GM12878 (cell line): ENCODE data around the gene PCDHGB1.
"Not testable (repeated sequence)": the region's sequence is repeated elsewhere in the genome, so short reads cannot be mapped to it uniquely, and the experiment has no call there.

Source experiments
- CTCF ChIP-seq, 3 experiments: IDR thresholded peaks in 2 of 3; conservative IDR thresholded peaks in 1 of 3; 2 replicates each; pipeline ENCODE4 v1.5.1; 2011; ENCODE audit warnings: low read depth in 3 of 3, low read length in 3 of 3, mild to moderate bottlenecking in 3 of 3, control low read depth in 2 of 3, moderate library complexity in 2 of 3, inconsistent platforms in 1 of 3, mixed read lengths in 1 of 3; ENCODE audit not compliant: control insufficient read depth in 2 of 3, insufficient read depth in 1 of 3; ENCODE audit errors: extremely low read depth in 1 of 3
- EP300 ChIP-seq, 2 experiments: fragments of 150-350 bp in 1 of 2; IDR thresholded peaks; 2 replicates each; pipeline ENCODE4 v1.6.1; 2011 to 2012; ENCODE audit warnings: low read depth in 2 of 2, low read length in 2 of 2, borderline replicate concordance in 1 of 2, improper control_type of control experiment in 1 of 2, inconsistent platforms in 1 of 2; ENCODE audit not compliant: control insufficient read depth in 1 of 2
- HDAC6 ChIP-seq: fragments of 200-600 bp; sonication (generic); IDR thresholded peaks from one replicate; pipeline ENCODE4 v1.8.0; 2017; ENCODE audit warnings: antibody characterized with exemption; ENCODE audit not compliant: unreplicated experiment
- SP1 ChIP-seq: IDR thresholded peaks from one replicate; pipeline ENCODE4 v1.6.1; 2011; ENCODE audit warnings: low read depth, low read length
- SUZ12 ChIP-seq: fragments of 200-600 bp; sonication (generic); IDR thresholded peaks from one replicate; pipeline ENCODE4 v1.6.1; 2018; ENCODE audit warnings: antibody characterized with exemption, mild to moderate bottlenecking; ENCODE audit not compliant: unreplicated experiment
- TF ChIP-seq, protein P1 (sequence below): IDR thresholded peaks from 2 replicates; pipeline ENCODE4 v1.6.1; 2012; ENCODE audit warnings: low read depth, low read length, improper control_type of control experiment

DNA sequence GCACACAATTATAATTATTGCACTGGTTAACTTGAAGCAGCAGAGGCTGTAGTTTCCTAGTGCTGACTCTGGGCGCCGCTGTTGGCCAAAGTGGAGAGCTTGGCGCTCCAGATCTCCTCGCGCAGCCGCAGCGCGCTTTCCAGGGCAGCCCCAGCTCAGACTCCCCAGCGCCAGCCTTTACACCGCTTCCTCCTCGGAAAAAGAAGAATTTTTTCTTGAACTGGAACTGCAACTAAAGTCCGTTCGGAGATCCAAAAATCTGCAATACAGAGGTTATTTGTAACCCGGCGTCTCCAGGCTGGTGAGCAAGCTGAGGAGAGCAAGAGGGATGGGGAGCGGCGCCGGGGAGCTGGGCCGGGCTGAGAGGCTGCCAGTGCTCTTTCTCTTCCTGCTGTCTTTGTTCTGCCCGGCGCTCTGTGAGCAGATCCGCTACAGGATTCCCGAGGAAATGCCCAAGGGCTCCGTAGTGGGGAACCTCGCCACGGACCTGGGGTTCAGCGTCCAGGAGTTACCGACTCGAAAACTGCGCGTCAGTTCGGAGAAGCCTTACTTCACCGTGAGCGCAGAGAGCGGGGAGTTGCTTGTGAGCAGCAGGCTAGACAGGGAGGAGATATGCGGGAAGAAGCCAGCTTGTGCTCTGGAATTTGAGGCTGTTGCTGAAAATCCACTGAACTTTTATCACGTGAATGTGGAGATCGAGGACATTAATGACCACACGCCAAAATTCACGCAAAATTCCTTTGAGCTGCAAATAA is 37.8 kb downstream of the PCDHGB1 start, which contains the start of gene PCDHGB4:
- TF ChIP-seq SP1; EP300 (IDR thresholded peaks at IDR 0.05; ENCODE audit: borderline replicate concordance in 1 of 2, control insufficient read depth in 1 of 2, low read depth in 2 of 2, low read length in 2 of 2); SUZ12; HDAC6: not testable (repeated sequence)
- peak; percentile 35 to 40 (median 39); a peak in 5 of 6 replicates for TF ChIP-seq CTCF (IDR thresholded peaks at IDR 0.05 in 2 of 3, conservative IDR thresholded peaks at IDR 0.05 in 1 of 3; ENCODE audit: control insufficient read depth in 2 of 3, extremely low read depth in 1 of 3, insufficient read depth in 1 of 3, low read depth in 3 of 3, low read length in 3 of 3)
- TF ChIP-seq, protein P1, sequence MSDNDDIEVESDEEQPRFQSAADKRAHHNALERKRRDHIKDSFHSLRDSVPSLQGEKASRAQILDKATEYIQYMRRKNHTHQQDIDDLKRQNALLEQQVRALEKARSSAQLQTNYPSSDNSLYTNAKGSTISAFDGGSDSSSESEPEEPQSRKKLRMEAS = not testable (repeated sequence)
